ENCODE results near the gene ACOXL.

- TF ChIP-seq POLR2A (IDR thresholded peaks at IDR 0.05; ENCODE audit: low read length), result no peak
- no peak for TF ChIP-seq GATA1 (IDR thresholded peaks at IDR 0.05; ENCODE audit: low read depth, low read length)
Observed at GRCh38 chr2:111143107-111143842, 410.9 kb downstream of the ACOXL start.

Measured in erythroblast (primary cell).